ENCODE data around the gene MFAP5.
A peak's percentile ranks its signal among the peaks of the same experiment; 100 is the strongest.
"Not testable (repeated sequence)": the region's sequence is repeated elsewhere in the genome, so short reads cannot be mapped to it uniquely, and the experiment has no call there.

MFAP5 gene

DNA sequence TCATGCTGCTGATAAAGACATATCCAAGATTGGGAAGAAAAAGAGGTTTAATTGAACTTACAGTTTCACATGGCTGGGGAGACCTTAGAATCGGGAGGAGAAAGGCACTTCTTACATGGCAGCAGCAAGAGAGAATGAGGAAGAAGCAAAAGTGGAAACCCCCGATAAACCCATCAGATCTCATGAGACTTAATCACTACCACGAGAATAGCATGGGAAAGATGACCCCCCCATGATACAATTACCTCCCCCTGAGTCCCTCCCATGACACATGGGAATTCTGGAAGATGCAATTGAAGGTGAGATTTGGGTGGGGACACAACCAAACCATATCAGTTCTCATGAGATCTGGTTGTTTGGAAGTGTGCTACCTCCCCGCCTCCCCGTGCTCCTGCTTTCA is 9.8 kb upstream of the MFAP5 start:
- DNase-seq: no peak

DNA sequence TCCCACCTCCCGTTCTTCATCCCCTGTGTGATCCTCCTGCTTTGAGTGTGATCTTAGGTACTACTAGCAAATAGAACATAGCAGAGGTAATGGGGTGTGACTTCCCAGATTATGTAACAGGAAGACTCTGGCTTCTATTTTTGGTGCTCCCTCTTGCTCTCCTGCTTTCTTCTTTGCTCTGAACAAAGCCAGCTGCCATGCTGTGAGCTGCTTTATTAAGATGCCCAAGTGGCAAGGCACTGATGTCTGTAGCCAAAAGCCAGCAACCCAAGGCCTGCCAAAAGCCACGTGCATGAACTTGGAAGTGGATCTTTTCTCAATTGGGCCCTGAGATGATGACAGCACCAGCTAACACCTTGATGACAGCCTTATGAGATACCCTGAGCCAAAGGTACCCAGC is 5.8 kb upstream of the MFAP5 start:
- DNase-seq: no peak

- no peak for DNase-seq
Measured at GRCh38 chr12:8667270-8667669, 4.6 kb upstream of the MFAP5 start.

- no peak for DNase-seq
Measured at GRCh38 chr12:8665759-8666158, 3.1 kb upstream of the MFAP5 start.

- no peak for DNase-seq
Measured at GRCh38 chr12:8664228-8664913, 1.7 kb upstream of the MFAP5 start.

GRCh38 chr12:8661751-8662150 is 875 bp downstream of the MFAP5 start:
- DNase-seq: no peak

GRCh38 chr12:8661016-8661415 is 1.6 kb downstream of the MFAP5 start:
- no peak for DNase-seq

- no peak for DNase-seq
Measured at GRCh38 chr12:8658346-8658745, 4.3 kb downstream of the MFAP5 start.

- no peak for DNase-seq
Measured at GRCh38 chr12:8655421-8655820, 7.2 kb downstream of the MFAP5 start.

DNA sequence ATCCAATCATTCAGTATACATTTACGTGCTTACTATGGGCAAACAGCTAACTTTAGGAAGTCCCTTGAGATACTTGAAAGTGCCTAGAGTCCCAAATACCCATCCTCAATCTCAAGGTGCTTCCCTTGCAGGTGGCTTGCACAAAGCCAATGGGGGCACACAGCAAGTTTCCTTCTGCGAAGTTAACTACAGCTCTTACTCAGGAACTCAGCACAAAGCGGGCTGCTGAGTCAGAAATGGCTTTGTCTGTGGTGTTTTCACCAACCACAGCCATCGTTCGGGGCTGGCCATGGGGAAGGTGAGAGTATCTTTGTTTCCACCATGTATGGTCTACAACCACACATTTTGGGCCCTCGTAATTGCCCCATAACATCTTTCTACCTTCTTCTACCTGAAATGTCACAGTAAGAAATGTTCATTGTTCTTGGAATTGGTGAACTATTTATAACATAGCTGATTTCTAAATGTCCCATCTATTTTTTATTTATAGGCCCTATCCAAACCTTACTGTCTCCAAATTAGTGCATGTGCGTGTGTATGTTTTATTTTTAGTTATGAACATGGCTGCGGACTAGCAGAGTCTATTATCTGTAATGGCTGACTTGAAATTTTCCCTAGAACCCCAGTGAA is 13.9 kb downstream of the MFAP5 start:
- no peak for DNase-seq

DNA sequence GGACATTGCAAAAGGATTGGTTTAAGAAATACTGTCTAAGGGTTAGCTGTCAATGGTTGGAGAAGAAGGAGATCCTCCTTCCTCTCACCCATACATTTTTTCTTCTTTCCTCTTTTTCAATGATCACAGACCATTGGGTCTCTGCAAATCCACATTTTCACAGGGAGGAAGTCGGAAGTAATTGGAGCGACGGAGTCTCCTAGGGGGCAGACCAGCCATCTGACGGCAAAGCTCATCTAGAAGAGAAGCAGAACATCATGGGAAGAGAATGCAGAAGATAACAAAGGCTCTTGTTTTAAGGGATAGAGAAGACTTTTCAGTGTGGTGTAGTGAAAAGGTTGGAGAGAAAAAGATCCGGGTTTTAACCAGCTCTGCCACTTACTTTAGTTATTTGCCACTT is 14.7 kb downstream of the MFAP5 start:
- DNase-seq: no peak

DNA sequence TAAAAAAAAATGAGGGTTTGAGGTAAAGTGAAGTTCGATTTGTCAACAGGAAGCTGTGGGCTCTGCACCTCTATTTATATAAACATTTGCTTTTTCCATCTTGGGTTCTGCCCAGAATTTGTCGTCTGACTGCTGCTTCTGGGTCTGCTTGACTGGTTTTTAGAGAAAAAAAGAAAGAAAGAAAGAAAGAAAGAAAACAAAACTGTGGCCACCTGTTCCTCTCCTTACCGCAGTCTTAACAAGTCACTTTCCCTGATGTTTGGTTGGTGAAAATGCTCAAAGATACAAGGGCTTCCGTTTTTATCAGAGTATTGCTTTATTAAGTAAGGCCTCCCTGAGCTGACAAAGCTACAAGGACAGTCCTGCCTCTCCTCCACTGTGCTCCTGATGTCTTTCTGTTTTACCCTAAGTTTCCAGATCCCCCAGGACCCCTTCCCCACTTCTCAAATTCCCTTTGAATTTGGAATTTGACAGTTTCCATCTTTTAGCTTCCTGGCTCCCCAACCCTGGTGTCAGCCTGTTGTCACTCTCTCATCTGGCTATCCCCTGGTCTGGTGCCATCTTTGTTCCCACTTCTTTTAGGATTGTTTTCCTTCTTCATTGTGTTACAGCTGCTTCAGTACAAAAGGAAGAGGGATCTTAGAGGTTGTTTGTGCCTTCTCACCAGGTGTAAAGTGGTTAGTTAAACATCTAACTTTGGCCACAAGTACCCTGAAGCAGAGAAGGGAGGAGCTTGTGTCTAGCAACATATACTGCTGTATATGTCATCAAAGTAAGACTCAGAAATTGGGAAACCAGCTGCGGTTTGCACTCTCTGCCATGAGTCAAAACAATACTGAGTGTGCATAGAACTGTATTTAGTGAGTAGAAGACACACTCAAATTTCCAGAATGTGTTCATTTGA is 18.0 kb downstream of the MFAP5 start:
- DNase-seq: no peak

GRCh38 chr12:8642775-8643174 is 19.9 kb downstream of the MFAP5 start:
- no peak for DNase-seq

GRCh38 chr12:8639936-8640335 is 22.7 kb downstream of the MFAP5 start:
- no peak for DNase-seq

- DNase-seq: no peak
Measured at GRCh38 chr12:8638951-8639350, 23.7 kb downstream of the MFAP5 start.

GRCh38 chr12:8637666-8638065 is 25.0 kb downstream of the MFAP5 start:
- no peak for DNase-seq

GRCh38 chr12:8637244-8637643 is 25.4 kb downstream of the MFAP5 start:
- DNase-seq: no peak

GRCh38 chr12:8636581-8636980 is 26.0 kb downstream of the MFAP5 start:
- DNase-seq: no peak

DNA sequence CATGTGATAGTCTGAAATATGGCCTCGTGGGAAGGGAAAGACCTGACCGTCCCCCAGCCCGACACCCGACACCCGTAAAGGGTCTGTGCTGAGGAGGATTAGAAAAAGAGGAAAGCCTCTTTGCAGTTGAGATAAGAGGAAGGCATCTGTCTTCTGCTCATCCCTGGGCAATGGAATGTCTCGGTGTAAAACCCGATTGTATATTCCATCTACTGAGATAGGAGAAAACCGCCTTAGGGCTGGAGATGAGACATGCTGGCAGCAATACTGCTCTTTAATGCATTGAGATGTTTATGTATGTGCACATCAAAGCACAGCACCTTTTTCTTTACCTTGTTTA is 26.6 kb downstream of the MFAP5 start:
- peak; percentile 37 for DNase-seq

GRCh38 chr12:8635342-8636006 is 27.2 kb downstream of the MFAP5 start:
- not testable (repeated sequence) for DNase-seq

GRCh38 chr12:8630131-8630530 is 32.5 kb downstream of the MFAP5 start:
- no peak for DNase-seq

- no peak for DNase-seq
Measured at GRCh38 chr12:8629486-8630033, 33.1 kb downstream of the MFAP5 start.

GRCh38 chr12:8628731-8629130 is 33.9 kb downstream of the MFAP5 start:
- no peak for DNase-seq

Data from NCI-H524 treated with DMSO at 0.1 percent for 48 hours (cell line).